ENCODE data around the gene LSM12.

GRCh38 chr17:44038604-44039011 is 27.9 kb downstream of the LSM12 start:
- TF ChIP-seq CTCF (IDR thresholded peaks at IDR 0.05): no peak
- TF ChIP-seq EP300 (IDR thresholded peaks at IDR 0.05; ENCODE audit: borderline replicate concordance in 1 of 2, low read depth in 1 of 2, low read length in 1 of 2): peak in 1 of 2 experiments; percentile 48; a peak in 1 of 4 replicates
- no peak for TF ChIP-seq RFX5 (IDR thresholded peaks at IDR 0.05; ENCODE audit: low read length)
- no peak for TF ChIP-seq REST (IDR thresholded peaks at IDR 0.05; ENCODE audit: low read depth, low read length)
- TF ChIP-seq RAD21 (IDR thresholded peaks at IDR 0.05; ENCODE audit: low read length): no peak
- TF ChIP-seq SIN3A (IDR thresholded peaks at IDR 0.05; ENCODE audit: borderline replicate concordance, low read depth, low read length): no peak
- no peak for TF ChIP-seq SMC3 (IDR thresholded peaks at IDR 0.05; ENCODE audit: low read depth, low read length)
- TF ChIP-seq EZH2phosphoT487 (IDR thresholded peaks at IDR 0.05; ENCODE audit: borderline replicate concordance, low read depth): no peak
- TF ChIP-seq FOXJ3 (CRISPR knock-in tag; IDR thresholded peaks at IDR 0.05): no peak
